HCT116 (cell line): Measurements from ENCODE around the gene AIFM2. TPM values are rescaled to one million over a fixed set of nuclear protein-coding genes. Genes with fewer than 3 reads are reported as not detected.

Experiments used
- ATAC-seq: fragments of 200-7000 bp; cut with Tn5 transposase; 2 replicates; pipeline ENCODE4 v1.9.1; 2020; ENCODE audit warnings: mild to moderate bottlenecking, moderate library complexity
- BruUV-seq: library from RNA; stranded (reverse); fragments of 400-500 nt; replicated peaks from 2 replicates; lab custom pipeline; 2021; lab: Mats Ljungman, UMichigan
- CTCF ChIA-PET: fragments of 300-600 bp; sonication (Branson Sonifier 250); formaldehyde crosslinking; loops from one replicate; lab custom pipeline; 2021; ENCODE audit warnings: antibody characterized with exemption; lab: Charles Lee
- POLR2A ChIA-PET: fragments of 300-600, 350-600 bp; sonication (Branson Sonifier 250); formaldehyde crosslinking; loops from one replicate; lab custom pipeline; 2021; ENCODE audit warnings: antibody characterized with exemption; lab: Charles Lee
- RAD21 ChIA-PET, 2 experiments: fragments of 300-600 bp; sonication (Branson Sonifier 250); formaldehyde crosslinking; loops; one replicate each; lab custom pipeline; 2023; ENCODE audit warnings: low total read pairs in 2 of 2; ENCODE audit not compliant: uncharacterized antibody in 2 of 2, unreplicated experiment in 2 of 2, low non-redundant PET in 1 of 2; lab: Charles Lee
- DNase-seq: peaks from one replicate; pipeline ENCODE4 v3.0.0-alpha.2; 2010; ENCODE audit warnings: low read depth, low spot score
- H2AFZ ChIP-seq: fragments of 200-600 bp; shearing (Covaris generic), sonication (generic); 2 replicates; pipeline ENCODE4 v1.6.1; 2017; ENCODE audit warnings: low read depth, mixed run types, mixed read lengths, antibody characterized with exemption, low read length; ENCODE audit not compliant: poor library complexity, severe bottlenecking
- H3K27ac ChIP-seq: 2 replicates; pipeline ENCODE4 v1.5.1; 2012; ENCODE audit warnings: low read depth, low read length
- H3K27me3 ChIP-seq: fragments of 200-600 bp; sonication (generic); 2 replicates; pipeline ENCODE4 v1.6.1; 2016; ENCODE audit warnings: mixed run types, low read length, mixed read lengths; ENCODE audit not compliant: insufficient read depth
- H3K36me3 ChIP-seq, 2 experiments: fragments of 200-500 bp in 1 of 2; fragments of 200-600 bp in 1 of 2; sonication (Bioruptor generic) in 1 of 2; sonication (generic) in 1 of 2; 2 replicates each; pipeline versions ENCODE4 v1.5.1 to v1.6.1; 2014 to 2016; ENCODE audit warnings: low read length in 2 of 2, inconsistent platforms in 1 of 2, mixed read lengths in 1 of 2, mixed run types in 1 of 2; ENCODE audit not compliant: insufficient read depth in 2 of 2, control insufficient read depth in 1 of 2
- H3K4me1 ChIP-seq, 2 experiments: fragments of 200-600 bp in 1 of 2; sonication (generic) in 1 of 2; 2 replicates each; pipeline versions ENCODE4 v1.5.1 to v1.6.1; 2012 to 2017; ENCODE audit warnings: low read length in 2 of 2, inconsistent platforms in 1 of 2, mild to moderate bottlenecking in 1 of 2, mixed read lengths in 1 of 2, mixed run types in 1 of 2, moderate library complexity in 1 of 2; ENCODE audit not compliant: insufficient read depth in 2 of 2, control insufficient read depth in 1 of 2
- H3K4me2 ChIP-seq: fragments of 200-600 bp; sonication (generic); 2 replicates; pipeline ENCODE4 v1.6.1; 2017; ENCODE audit warnings: mixed run types, low read length, mixed read lengths
- H3K4me3 ChIP-seq, 2 experiments: fragments of 200-600 bp in 1 of 2; sonication (generic) in 1 of 2; replicated peaks in 1 of 2; 2 replicates each; pipeline ENCODE4 v1.5.1; 2011 to 2016; ENCODE audit warnings: low read length in 2 of 2, control low read depth in 1 of 2, low read depth in 1 of 2, mild to moderate bottlenecking in 1 of 2, mixed read lengths in 1 of 2, mixed run types in 1 of 2
- H3K79me2 ChIP-seq: fragments of 200-600 bp; sonication (generic); 2 replicates; pipeline ENCODE4 v1.6.1; 2017; ENCODE audit warnings: mild to moderate bottlenecking, mixed run types, low read length, moderate library complexity, mixed read lengths; ENCODE audit not compliant: insufficient read depth
- H3K9ac ChIP-seq: fragments of 200-600 bp; sonication (generic); 2 replicates; pipeline ENCODE4 v1.6.1; 2016; ENCODE audit warnings: low read length, mixed read lengths
- H3K9me2 ChIP-seq: fragments of 200-600 bp; sonication (generic), shearing (Covaris generic); 2 replicates; pipeline ENCODE4 v1.6.1; 2017; ENCODE audit warnings: mixed run types, mild to moderate bottlenecking, moderate library complexity; ENCODE audit not compliant: insufficient read depth
- H3K9me3 ChIP-seq, 2 experiments: fragments of 200-500 bp in 1 of 2; fragments of 200-600 bp in 1 of 2; sonication (Bioruptor generic) in 1 of 2; sonication (generic) in 1 of 2; 2 replicates each; pipeline ENCODE4 v1.6.1; 2014 to 2017; ENCODE audit warnings: low read length in 2 of 2, mixed read lengths in 2 of 2, inconsistent platforms in 1 of 2, low read depth in 1 of 2, mild to moderate bottlenecking in 1 of 2, mixed run types in 1 of 2, moderate library complexity in 1 of 2; ENCODE audit not compliant: control insufficient read depth in 1 of 2, insufficient read depth in 1 of 2
- H4K20me1 ChIP-seq: fragments of 200-600 bp; sonication (generic), shearing (Covaris generic); 2 replicates; pipeline ENCODE4 v1.6.1; 2017; ENCODE audit warnings: mixed run types, mild to moderate bottlenecking, moderate library complexity; ENCODE audit not compliant: insufficient read depth
- EGR1 ChIP-seq: IDR thresholded peaks from 2 replicates; pipeline ENCODE4 v1.6.1; 2012; ENCODE audit warnings: low read depth
- EZH2 ChIP-seq: fragments of 200-600 bp; sonication (generic); IDR thresholded peaks from 2 replicates; pipeline ENCODE4 v1.6.1; 2017; ENCODE audit warnings: antibody characterized with exemption, mixed run types
- EZH2phosphoT487 ChIP-seq: fragments of 200-600 bp; IDR thresholded peaks from 2 replicates; pipeline ENCODE4 v1.6.1; 2018; ENCODE audit warnings: antibody characterized with exemption, borderline replicate concordance
- FOSL1 ChIP-seq: IDR thresholded peaks from 2 replicates; pipeline ENCODE4 v1.6.1; 2012; ENCODE audit warnings: low read depth
- JUND ChIP-seq: IDR thresholded peaks from 2 replicates; pipeline ENCODE4 v1.6.1; 2012
- POLR2AphosphoS5 ChIP-seq: IDR thresholded peaks from 2 replicates; pipeline ENCODE4 v1.6.1; 2011; ENCODE audit warnings: mild to moderate bottlenecking, low read depth, low read length, moderate library complexity
- RAD21 ChIP-seq: IDR thresholded peaks from 2 replicates; pipeline ENCODE4 v1.6.1; 2012; ENCODE audit warnings: low read depth, mild to moderate bottlenecking
- SP1 ChIP-seq: IDR thresholded peaks from 2 replicates; pipeline ENCODE4 v1.6.1; 2012; ENCODE audit warnings: low read depth
- ZNF274 ChIP-seq: fragments of 200-500 bp; sonication (Bioruptor generic); IDR thresholded peaks from 2 replicates; pipeline ENCODE4 v1.6.1; 2014; ENCODE audit warnings: mild to moderate bottlenecking, low read depth, low read length, inconsistent platforms
- intact Hi-C: fragments of 100-400 bp; cut with micrococcal nuclease; formaldehyde crosslinking; loops from 2 replicates; pipeline ENCODE4 v1.10.0; 2022
- total RNA-seq: library from RNA; stranded (reverse); gene quantifications from one replicate; pipeline ENCODE4 v1.2.1, GENCODE V29; 2021; ENCODE audit not compliant: unreplicated experiment
- TF ChIP-seq, protein P1 (sequence below), 3 experiments: fragments of 200-600 bp in 1 of 3; sonication (generic) in 1 of 3; IDR thresholded peaks in 2 of 3; conservative IDR thresholded peaks in 1 of 3; 2 replicates each; pipeline ENCODE4 v1.5.1; 2012 to 2017; ENCODE audit warnings: low read depth in 2 of 3, low read length in 2 of 3, antibody characterized with exemption in 1 of 3, borderline replicate concordance in 1 of 3, control low read depth in 1 of 3, mild to moderate bottlenecking in 1 of 3, mixed read lengths in 1 of 3, mixed run types in 1 of 3, moderate library complexity in 1 of 3; ENCODE audit not compliant: insufficient read depth in 1 of 3
- TF ChIP-seq, protein P2 (sequence below): IDR thresholded peaks from 2 replicates; pipeline ENCODE4 v1.6.1; 2012
- TF ChIP-seq, protein P3 (sequence below): IDR thresholded peaks from 2 replicates; pipeline ENCODE4 v1.6.1; 2011; ENCODE audit warnings: mild to moderate bottlenecking, low read length, moderate library complexity; ENCODE audit not compliant: insufficient replicate concordance; ENCODE audit errors: extremely low read depth
- TF ChIP-seq, protein P4 (sequence below): IDR thresholded peaks from 2 replicates; pipeline ENCODE4 v1.6.1; 2012; ENCODE audit warnings: low read depth

AIFM2 gene
- total RNA-seq, 1 experiment from 2014 or later: 20.0 TPM

DNA sequence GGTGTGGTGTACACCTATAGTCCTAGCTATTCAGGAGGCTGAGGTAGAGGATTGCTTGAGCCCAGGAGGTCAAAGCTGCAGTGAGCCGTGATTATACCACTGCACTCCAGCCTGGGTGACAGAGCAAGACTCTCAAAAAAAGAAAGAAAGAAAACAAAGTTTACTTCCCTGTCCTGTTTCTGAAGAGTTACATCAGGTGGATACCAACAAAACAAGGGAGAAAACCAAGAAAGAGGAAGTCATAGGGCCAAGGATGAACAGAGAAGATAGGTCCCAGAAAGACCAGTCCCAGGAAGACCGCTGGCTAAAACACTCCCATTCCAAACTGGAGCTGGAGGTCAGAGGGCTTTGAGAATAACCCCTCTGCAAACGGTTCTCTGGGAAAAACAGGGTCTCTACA lies 66.4 kb downstream of the AIFM2 start:
- BruUV-seq: no TSS peak
- Histone ChIP-seq H3K4me2 (no peak overlapping the region), H3K9ac (no peak overlapping the region), H3K79me2 (no peaks in the 10 kb centered on the region; the same call in 1 of the 2 replicates), H4K20me1 (no peaks in the 10 kb centered on the region), H3K9me2 (no peaks in the 10 kb centered on the region), H3K9me3 (no peaks in the 10 kb centered on the region), H3K27ac (no peak overlapping the region), H3K36me3 (no peaks in the 10 kb centered on the region), H2AFZ (no peak overlapping the region), H3K27me3 (no peaks in the 10 kb centered on the region), H3K4me3 (no peak overlapping the region)
- intact Hi-C loops: no loop called here
- ChIA-PET CTCF (no interaction called here), POLR2A (no interaction called here), RAD21 (no interaction called here)
- ATAC-seq: no peak
- TF ChIP-seq, protein P1, sequence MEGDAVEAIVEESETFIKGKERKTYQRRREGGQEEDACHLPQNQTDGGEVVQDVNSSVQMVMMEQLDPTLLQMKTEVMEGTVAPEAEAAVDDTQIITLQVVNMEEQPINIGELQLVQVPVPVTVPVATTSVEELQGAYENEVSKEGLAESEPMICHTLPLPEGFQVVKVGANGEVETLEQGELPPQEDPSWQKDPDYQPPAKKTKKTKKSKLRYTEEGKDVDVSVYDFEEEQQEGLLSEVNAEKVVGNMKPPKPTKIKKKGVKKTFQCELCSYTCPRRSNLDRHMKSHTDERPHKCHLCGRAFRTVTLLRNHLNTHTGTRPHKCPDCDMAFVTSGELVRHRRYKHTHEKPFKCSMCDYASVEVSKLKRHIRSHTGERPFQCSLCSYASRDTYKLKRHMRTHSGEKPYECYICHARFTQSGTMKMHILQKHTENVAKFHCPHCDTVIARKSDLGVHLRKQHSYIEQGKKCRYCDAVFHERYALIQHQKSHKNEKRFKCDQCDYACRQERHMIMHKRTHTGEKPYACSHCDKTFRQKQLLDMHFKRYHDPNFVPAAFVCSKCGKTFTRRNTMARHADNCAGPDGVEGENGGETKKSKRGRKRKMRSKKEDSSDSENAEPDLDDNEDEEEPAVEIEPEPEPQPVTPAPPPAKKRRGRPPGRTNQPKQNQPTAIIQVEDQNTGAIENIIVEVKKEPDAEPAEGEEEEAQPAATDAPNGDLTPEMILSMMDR (IDR thresholded peaks at IDR 0.05 in 2 of 3, conservative IDR thresholded peaks at IDR 0.05 in 1 of 3; ENCODE audit: borderline replicate concordance in 1 of 3, insufficient read depth in 1 of 3, low read depth in 2 of 3, low read length in 2 of 3): no peak
- no peak for TF ChIP-seq EZH2
- no peak for TF ChIP-seq RAD21
- TF ChIP-seq, protein P2, sequence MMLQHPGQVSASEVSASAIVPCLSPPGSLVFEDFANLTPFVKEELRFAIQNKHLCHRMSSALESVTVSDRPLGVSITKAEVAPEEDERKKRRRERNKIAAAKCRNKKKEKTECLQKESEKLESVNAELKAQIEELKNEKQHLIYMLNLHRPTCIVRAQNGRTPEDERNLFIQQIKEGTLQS: no peak
- no peak for TF ChIP-seq ZNF274
- TF ChIP-seq SP1: no peak
- no peak for TF ChIP-seq FOSL1
- no peak for TF ChIP-seq EZH2phosphoT487
- TF ChIP-seq EGR1: no peak
- TF ChIP-seq, protein P3, sequence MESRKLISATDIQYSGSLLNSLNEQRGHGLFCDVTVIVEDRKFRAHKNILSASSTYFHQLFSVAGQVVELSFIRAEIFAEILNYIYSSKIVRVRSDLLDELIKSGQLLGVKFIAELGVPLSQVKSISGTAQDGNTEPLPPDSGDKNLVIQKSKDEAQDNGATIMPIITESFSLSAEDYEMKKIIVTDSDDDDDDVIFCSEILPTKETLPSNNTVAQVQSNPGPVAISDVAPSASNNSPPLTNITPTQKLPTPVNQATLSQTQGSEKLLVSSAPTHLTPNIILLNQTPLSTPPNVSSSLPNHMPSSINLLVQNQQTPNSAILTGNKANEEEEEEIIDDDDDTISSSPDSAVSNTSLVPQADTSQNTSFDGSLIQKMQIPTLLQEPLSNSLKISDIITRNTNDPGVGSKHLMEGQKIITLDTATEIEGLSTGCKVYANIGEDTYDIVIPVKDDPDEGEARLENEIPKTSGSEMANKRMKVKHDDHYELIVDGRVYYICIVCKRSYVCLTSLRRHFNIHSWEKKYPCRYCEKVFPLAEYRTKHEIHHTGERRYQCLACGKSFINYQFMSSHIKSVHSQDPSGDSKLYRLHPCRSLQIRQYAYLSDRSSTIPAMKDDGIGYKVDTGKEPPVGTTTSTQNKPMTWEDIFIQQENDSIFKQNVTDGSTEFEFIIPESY: no peak
- TF ChIP-seq, protein P4, sequence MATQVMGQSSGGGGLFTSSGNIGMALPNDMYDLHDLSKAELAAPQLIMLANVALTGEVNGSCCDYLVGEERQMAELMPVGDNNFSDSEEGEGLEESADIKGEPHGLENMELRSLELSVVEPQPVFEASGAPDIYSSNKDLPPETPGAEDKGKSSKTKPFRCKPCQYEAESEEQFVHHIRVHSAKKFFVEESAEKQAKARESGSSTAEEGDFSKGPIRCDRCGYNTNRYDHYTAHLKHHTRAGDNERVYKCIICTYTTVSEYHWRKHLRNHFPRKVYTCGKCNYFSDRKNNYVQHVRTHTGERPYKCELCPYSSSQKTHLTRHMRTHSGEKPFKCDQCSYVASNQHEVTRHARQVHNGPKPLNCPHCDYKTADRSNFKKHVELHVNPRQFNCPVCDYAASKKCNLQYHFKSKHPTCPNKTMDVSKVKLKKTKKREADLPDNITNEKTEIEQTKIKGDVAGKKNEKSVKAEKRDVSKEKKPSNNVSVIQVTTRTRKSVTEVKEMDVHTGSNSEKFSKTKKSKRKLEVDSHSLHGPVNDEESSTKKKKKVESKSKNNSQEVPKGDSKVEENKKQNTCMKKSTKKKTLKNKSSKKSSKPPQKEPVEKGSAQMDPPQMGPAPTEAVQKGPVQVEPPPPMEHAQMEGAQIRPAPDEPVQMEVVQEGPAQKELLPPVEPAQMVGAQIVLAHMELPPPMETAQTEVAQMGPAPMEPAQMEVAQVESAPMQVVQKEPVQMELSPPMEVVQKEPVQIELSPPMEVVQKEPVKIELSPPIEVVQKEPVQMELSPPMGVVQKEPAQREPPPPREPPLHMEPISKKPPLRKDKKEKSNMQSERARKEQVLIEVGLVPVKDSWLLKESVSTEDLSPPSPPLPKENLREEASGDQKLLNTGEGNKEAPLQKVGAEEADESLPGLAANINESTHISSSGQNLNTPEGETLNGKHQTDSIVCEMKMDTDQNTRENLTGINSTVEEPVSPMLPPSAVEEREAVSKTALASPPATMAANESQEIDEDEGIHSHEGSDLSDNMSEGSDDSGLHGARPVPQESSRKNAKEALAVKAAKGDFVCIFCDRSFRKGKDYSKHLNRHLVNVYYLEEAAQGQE: no peak
- no peak for TF ChIP-seq POLR2AphosphoS5
- TF ChIP-seq JUND: no peak
- TF ChIP-seq, all 23 proteins: peak for 0
- no peak for DNase-seq
- H3K4me1 ChIP-seq: no peaks in the 10 kb centered on the region
